22Rv1 (cell line): ENCODE data around the gene LRRFIP1.

ENCODE experiments used
- H3K27ac ChIP-seq: fragments of 450-650 bp; 2 replicates; pipeline ENCODE4 v1.5.1; 2017
- CTCF ChIP-seq: fragments of 450-650 bp; IDR thresholded peaks from 2 replicates; pipeline ENCODE4 v1.5.1; 2017; ENCODE audit warnings: mild to moderate bottlenecking
- ZFX ChIP-seq: fragments of 450-650 bp; IDR thresholded peaks from 2 replicates; pipeline ENCODE4 v1.6.1; 2017; ENCODE audit warnings: antibody characterized with exemption, borderline replicate concordance

Gene LRRFIP1

GRCh38 chr2:237599465-237600110 lies 27.8 kb upstream of the LRRFIP1 start:
- no peak overlapping the region for H3K27ac ChIP-seq
- TF ChIP-seq ZFX (no peak), CTCF (no peak)

- TF ChIP-seq CTCF (no peak), ZFX (no peak)
- H3K27ac ChIP-seq, result no peak overlapping the region
These were observed 27.1 kb upstream of the LRRFIP1 start for GRCh38 chr2:237600205-237600846.

- H3K27ac ChIP-seq, result no peak overlapping the region
- TF ChIP-seq CTCF, result no peak
- TF ChIP-seq ZFX, result no peak
These were observed 25.8 kb upstream of the LRRFIP1 start for GRCh38 chr2:237601453-237602116.

GRCh38 chr2:237602409-237602808 lies 25.0 kb upstream of the LRRFIP1 start:
- no peak overlapping the region for H3K27ac ChIP-seq
- no peak for TF ChIP-seq CTCF
- TF ChIP-seq ZFX, result no peak

- H3K27ac ChIP-seq, result no peak overlapping the region
- TF ChIP-seq CTCF (no peak), ZFX (no peak)
These were observed 24.2 kb upstream of the LRRFIP1 start for GRCh38 chr2:237603049-237603717.

- no peak overlapping the region for H3K27ac ChIP-seq
- TF ChIP-seq CTCF (no peak), ZFX (no peak)
These were observed 23.5 kb upstream of the LRRFIP1 start for GRCh38 chr2:237603718-237604362.
